GM19193 (cell line): ENCODE measurements around the gene MAN2B1.

Experiments
- POLR2A ChIP-seq: IDR thresholded peaks from 4 replicates; pipeline ENCODE4 v1.6.1; 2011; ENCODE audit not compliant: insufficient read depth, insufficient read length; ENCODE audit errors: extremely low read depth

Gene MAN2B1

DNA sequence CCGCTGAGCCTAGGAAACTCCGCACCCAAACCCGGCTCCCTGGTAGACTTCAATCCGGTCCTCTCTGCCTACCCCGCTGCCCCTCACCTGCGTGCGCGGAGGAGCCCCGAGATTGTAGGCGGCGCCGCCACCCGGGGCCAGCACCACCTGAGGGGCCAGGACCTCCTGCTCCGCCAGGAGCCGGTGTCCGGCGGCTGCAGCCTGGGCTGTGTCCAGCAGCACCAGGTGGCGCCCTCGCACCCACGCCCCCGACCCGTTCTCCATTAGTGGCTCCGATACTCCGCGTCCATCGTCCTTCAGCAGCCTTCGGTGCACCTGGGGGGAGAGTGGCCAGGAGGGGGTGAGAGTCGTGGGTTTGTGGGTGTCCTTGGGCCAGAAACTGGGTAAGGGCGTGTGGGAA is 18.5 kb downstream of the MAN2B1 start:
- no peak for TF ChIP-seq POLR2A

DNA sequence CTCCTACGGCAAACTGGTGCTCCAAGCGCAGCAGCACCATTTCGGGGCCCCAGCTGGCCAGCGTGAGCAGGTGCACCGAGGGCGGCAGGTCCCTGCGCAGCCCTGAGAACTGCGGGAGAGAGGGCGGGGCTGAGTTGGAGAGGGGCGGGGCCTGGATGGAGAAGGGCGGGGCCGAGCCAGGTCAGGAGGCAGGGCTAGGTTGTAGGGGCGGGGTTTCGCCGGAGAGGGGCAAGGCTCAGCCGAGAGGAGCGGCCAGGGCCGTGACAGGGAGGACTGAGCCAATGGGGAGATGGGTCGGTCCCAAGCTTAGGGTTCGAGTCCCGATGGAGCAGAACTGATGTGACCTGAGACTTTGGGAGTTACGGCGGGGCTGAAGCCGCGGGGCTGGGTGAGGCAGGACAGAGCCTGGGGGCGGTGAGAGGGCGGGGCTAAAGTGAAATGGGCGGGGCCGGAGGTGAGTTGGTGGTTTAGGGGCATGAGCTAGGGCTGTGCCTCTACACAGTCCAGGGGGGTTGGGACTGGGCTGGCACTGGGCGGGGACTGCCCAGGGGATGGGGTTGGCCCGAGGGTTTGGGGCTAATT is 19.0 kb downstream of the MAN2B1 start:
- no peak for TF ChIP-seq POLR2A

DNA sequence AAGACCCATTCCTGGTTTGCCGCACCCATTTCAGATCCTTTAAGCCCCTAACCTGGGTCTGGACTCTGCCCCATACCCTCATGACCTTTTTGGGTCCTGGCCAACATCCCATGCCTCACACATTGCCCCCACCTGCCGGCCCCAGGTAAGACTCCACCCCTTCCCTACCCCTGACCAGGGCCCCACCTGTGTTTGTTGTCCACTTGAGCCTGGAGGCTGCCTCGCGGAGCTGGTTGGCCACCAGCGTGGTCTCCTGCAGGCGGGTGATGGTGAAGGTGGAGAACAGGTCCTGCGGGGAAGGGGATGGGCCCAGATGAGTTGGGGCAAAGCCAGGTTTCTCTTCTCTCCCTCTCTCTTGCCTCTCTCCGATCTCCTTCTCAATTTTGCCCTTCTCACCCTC is 19.5 kb downstream of the MAN2B1 start:
- no peak for TF ChIP-seq POLR2A

DNA sequence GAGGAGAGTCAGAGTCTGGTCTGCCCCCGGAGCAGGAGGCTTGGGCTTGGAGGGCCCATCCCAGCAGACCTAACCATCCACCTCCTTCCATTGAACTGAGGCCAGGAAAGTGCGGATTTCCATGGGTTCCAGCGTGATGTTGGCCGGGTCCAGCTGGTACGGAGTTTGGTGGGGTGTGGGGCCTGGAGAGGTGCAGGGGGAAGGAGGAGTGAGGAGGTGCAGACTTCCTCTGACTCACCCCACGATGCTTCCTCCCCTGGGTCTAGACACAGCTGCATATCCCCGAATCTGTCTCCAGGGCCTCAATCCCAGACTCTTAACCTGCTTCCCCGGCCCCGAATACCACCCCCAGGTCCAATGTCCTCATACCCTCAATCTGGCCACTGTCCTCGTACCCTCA is 20.0 kb downstream of the MAN2B1 start:
- TF ChIP-seq POLR2A, result no peak

DNA sequence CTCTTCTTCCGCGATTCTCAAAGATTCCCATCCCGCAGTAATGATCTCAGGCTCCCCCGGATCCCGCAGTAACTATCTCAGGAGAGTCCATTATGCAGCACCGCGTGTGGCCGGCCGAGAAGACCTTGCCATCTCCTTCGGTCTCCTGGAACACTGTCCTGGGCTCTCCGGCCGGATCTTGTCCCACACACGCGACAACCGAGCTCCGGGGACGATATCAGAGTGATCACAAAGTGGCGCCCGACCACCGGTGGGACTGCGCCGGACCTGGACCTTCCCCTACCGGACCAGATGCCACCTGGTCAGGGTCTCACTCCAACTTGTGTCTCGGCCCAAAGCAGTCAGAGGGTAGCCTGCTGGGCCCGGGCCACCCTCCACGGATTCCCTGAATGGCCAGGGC is 24.0 kb downstream of the MAN2B1 start:
- TF ChIP-seq POLR2A, result no peak

DNA sequence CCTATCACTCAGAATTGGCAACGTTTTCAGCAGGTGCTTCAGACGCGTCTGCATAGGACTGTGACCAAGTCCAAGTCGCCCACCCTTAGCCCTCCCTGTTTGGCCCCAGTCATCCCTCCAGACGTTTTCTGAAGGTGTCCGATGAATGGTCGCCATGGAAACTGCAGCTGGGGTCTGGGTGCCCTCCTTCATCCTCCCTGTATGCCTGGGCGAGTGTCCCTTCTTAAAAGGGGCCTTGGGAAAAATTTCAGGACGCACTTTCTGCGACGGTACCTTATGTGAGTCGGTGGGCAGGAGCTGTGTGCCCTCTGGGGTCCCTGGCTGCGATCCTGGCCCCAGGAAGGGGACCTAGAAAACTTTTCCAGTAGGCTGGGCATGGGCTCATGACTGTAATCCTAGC is 25.1 kb downstream of the MAN2B1 start:
- TF ChIP-seq POLR2A, result no peak

DNA sequence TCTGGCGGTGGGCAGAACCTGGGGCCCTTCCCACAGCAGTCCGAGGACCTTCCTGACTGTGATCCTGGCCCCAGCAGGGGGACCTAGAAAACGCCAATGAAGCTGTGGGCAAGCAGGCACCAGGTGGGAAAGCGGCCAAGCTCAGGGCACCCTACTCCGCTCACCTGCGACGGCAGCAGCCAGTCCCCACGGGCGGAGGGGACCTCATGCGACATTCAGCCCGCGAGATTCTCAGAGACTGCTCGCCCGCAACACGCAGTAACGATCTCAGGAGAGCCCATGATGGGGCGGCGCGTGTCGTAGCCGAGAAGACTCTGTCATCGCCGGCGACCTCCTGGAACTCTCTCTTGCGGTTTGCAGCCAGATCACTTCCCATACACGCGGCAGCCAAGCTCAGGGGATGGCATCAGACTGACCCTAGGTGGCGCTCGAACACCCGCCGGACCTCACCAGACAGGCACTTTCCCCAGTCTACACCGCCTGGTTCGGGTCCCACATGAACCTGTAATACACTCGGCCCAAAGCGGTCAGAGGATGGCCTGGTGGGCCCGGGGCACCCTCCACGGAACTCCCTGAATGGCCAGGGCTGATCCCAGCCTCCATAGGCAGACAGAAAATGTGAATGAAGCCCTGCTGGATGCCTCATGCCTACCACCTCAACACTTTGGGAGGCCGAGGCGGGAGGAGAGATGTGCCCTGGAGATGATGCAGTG is 26.5 kb downstream of the MAN2B1 start:
- TF ChIP-seq POLR2A, result no peak

DNA sequence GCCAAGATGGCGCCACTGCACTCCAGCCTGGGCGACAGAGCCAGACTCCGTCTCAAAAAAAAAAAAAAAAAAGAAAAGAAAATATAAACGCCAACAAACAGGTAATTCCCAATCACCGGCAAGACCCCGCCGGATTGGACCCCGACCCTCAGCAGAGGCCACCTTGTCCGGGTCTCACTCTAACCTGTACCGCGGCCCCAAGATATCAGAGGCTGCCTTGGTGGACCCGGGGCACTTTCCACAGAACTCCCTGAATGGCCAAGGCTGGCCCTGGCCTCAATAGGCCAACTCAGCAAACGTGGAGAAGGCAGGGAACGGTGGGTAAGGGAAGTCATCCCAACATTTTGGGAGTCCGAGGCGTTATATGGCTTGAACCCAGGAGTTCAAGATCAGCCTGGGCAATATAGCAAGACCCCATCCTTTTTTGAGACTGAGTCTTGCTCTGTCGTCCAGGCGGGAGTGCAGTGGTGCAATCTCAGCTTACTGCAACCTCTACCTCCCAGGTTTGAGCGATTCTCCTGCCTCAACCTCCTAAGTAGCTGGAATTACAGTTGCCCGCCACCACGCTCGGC is 27.8 kb downstream of the MAN2B1 start:
- no peak for TF ChIP-seq POLR2A

DNA sequence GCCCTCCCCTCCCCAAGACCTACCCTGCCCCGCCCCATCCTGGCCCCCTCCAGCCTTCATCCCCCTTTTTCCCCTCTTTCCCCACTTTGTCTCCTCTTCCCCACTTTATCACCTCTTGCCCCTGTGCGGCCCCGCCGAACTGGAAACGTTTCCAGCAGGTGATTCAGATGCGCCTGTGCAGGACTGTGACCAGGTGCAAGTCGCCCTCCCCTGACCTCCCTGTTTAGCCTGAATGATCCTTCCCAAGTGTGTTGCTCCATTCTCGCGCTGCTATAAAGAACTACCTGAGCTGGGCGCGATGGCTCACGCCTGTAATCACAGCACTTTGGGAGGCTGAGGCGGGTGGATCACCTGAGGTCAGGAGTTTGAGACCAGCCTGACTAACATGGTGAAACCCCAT is 29.9 kb downstream of the MAN2B1 start:
- no peak for TF ChIP-seq POLR2A

DNA sequence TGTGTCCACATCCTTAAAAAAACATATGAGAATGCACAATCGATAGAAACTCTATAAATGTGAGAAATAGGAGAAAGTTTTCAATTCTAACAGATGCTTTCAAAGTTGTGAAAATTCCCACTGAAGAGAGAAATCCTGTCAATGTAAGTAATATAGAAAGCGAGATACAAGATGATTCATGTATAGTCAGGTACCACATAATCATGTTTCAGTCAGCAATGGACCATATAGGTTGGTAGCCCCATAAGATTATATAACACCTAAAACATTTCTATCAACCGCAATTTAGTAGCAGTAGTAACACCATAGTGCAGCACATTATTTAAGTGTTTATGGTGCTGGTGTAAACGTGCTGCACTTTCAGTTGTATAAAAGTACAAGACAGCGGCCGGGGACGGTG is 37.3 kb downstream of the MAN2B1 start:
- no peak for TF ChIP-seq POLR2A

DNA sequence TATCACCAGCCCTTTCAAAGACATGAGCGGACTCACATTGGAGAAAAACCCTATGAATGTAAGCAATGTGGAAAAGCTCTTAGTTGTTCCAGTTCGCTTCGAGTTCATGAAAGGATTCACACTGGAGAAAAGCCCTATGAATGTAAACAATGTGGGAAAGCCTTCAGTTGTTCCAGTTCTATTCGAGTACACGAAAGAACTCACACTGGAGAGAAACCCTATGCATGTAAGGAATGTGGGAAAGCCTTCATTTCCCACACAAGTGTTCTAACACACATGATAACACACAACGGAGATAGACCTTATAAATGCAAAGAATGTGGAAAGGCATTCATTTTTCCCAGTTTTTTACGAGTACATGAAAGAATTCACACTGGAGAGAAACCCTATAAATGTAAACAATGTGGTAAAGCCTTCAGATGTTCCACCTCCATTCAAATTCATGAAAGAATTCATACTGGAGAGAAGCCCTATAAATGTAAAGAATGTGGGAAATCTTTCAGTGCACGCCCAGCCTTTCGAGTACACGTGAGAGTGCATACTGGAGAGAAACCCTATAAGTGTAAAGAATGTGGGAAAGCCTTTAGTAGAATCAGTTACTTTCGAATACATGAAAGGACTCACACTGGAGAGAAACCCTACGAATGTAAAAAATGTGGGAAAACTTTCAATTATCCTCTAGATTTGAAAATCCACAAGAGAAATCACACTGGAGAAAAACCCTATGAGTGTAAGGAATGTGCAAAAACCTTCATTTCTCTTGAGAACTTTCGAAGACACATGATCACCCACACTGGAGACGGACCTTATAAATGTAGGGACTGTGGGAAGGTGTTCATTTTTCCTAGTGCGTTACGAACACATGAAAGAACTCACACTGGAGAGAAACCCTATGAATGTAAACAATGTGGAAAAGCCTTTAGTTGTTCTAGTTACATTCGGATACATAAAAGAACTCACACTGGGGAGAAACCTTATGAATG is 38.2 kb downstream of the MAN2B1 start:
- TF ChIP-seq POLR2A, result no peak

DNA sequence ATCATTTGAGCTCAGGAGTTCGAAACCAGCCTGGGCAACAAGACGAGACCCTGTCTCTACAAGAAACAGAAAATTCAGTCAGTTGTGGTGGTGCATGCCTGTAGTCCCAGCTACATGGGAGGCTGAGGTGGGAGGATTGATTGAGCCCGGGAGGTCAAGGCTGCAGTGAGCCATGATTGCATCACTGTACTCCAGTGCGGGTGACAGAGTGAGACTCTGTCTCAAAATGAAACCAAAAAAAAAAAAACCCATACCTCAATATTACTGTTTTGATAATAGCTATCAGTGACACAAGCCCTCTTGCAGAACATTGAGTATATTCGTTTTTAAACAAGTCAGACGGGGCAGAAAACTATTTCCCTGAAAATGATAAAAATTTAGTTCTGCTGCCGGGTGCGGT is 39.6 kb downstream of the MAN2B1 start:
- no peak for TF ChIP-seq POLR2A

DNA sequence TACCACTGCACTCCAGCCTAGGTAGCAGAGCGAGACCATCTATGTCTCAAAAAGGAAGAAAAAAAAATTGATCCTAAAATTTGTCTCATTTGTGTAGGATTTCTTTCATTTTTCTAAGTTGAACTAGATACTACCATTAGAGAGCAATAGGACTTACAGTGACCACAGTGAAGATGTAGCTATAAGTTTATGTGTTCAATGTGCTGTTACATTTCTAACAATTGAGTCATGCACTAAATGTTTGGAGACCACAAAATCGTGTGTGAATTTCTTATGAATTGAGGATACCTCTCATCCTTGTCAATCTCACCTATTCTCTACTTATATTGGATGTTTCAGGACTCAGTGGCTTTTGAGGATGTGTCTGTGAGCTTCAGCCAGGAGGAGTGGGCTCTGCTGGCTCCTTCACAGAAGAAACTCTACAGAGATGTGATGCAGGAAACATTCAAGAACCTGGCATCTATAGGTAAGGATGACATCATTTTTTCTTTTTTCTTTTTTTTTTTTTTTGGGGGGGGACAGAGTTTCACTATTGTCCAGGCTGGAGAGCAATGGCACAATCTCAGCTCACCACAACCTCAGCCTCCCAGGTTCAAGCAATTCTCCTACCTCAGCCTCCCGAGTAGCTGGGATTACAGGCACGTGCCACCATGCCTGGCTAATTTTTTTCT is 43.0 kb downstream of the MAN2B1 start:
- TF ChIP-seq POLR2A, result no peak

DNA sequence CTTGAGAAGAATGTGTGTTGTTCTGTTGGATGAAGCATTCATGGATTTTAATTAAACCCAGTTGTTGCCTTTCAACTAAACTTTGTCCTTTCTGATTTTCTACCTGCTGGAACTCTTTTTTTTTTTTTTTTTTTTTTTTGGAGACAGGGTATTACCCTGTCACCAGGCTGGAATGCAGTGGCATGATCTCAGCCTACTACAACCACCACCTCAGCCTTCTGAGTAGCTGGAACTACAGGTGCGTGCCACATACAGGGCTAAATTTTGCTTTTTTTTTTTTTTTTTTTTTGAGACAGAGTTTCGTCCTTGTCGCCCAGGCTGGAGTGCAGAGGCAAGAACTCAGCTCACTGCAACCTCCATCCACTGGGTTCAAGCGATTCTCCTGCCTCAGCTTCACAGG is 48.9 kb downstream of the MAN2B1 start:
- TF ChIP-seq POLR2A, result no peak

DNA sequence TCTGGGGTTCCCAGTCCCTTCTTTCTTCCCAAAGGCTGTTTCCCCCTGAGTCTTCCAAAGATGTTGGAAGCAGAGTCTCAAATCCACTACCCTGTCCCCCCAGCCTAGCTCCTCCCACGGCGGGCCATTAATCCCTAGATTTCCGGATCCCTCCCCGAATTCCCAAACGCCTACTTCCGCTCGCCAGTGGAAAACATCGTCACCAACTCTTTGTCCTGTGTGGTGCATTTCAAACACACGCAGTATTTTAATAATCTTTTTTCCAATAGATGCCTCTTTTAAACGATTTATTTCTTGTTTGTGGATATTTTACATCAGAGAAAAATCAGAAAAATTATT is 55.2 kb downstream of the MAN2B1 start:
- no peak for TF ChIP-seq POLR2A

DNA sequence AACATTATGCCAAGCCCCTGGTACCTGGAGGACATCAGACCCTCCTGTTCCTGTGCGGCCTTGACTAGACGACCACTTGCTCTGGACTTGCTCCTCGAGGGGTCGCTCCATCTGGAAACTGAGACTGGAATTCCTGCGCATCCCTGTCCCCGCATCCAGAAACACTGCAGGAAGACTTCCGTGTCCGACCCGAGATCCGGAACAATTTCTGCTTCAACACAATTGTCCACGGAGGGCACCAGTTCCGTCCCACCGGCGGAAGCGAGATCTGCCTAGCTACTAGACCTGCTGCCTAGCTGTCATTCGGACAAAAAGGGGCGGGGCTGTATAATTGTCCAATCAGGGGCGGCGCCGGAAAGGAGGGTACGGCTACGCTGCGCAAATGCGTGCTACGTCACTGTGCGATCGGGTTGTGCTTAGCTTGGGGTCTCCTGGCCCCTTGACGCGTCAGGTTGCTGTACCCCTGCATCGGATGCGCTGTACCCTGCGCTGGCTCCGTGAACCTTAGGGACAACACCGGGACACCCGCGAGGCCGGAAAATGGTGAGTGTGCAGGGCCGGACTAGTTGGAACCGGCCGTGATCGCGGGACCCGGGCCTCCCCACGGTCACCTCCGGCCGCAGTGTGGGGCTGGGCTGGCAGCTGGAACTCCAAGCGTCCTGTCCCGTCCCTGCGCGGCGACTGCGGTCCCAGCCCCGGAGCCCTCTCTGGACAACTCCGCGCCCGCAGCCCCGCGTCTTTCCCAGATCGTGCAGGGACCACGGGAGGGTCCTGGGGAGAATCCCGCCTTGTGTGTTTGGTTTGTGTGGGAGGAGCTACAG is 55.8 kb downstream of the MAN2B1 start, which contains the start of the genes ZNF490 and ZNF791:
Gene ZNF490, minus strand, starts transcription at position 274 of the 821 bp plus-strand sequence. Its CDS starts 133 bp downstream, at position 141.
Gene ZNF791, plus strand, starts transcription at position 381 of the 821 bp plus-strand sequence. Its CDS starts 160 bp downstream, at position 541.
- TF ChIP-seq POLR2A, result peak; percentile 96
